Tibial artery (tissue), 4 donors: Measurements from ENCODE around the gene FKBP11.

Experiments
- DNase-seq, 2 donors: peaks; one replicate each; pipeline ENCODE4 v3.0.0-alpha.2; 2019
- H3K27ac ChIP-seq, 2 donors: fragments of 200-600 bp; sonication (generic) in 1 of 2; 1 replicate in 1 of 2; 2 replicates in 1 of 2; pipeline ENCODE4 v1.5.1; 2018 to 2019; ENCODE audit warnings: mild to moderate bottlenecking in 1 of 2
- H3K27me3 ChIP-seq, 2 donors: fragments of 200-600 bp; sonication (generic) in 1 of 2; one replicate each; pipeline versions ENCODE4 v1.5.1 to v1.6.0; 2016 to 2019
- H3K36me3 ChIP-seq, 3 donors: fragments of 200-600 bp; sonication (generic) in 2 of 3; one replicate each; pipeline ENCODE4 v1.5.1; 2016 to 2019; ENCODE audit warnings: mild to moderate bottlenecking in 2 of 3
- H3K4me1 ChIP-seq, 4 donors: fragments of 200-600 bp; sonication (generic) in 2 of 4; 1 replicate in 3 of 4; 2 replicates in 1 of 4; pipeline ENCODE4 v1.5.1; 2016 to 2019
- H3K4me3 ChIP-seq, 2 donors: fragments of 200-600 bp; sonication (generic) in 1 of 2; 1 replicate in 1 of 2; 2 replicates in 1 of 2; pipeline ENCODE4 v1.5.1; 2018 to 2019; ENCODE audit warnings: mild to moderate bottlenecking in 2 of 2
- H3K9me3 ChIP-seq, 3 donors: fragments of 200-600 bp; sonication (generic) in 1 of 3; one replicate each; pipeline ENCODE4 v1.5.1; 2016 to 2019
- CTCF ChIP-seq, 2 experiments: fragments of 200-600 bp in 1 of 2; fragments of 450-650 bp in 1 of 2; IDR thresholded peaks; one replicate each; pipeline ENCODE4 v1.5.1; 2017 to 2019; ENCODE audit warnings: antibody characterized with exemption in 2 of 2, mild to moderate bottlenecking in 1 of 2, moderate library complexity in 1 of 2
- intact Hi-C: fragments of 100-400 bp; cut with DNase I; formaldehyde crosslinking; loops from one replicate; pipeline ENCODE4 v1.15.0; 2023; ENCODE audit warnings: low total_unique reads

The FKBP11 gene

GRCh38 chr12:48958049-48958388 lies 32.7 kb upstream of the FKBP11 start:
- TF ChIP-seq CTCF (IDR thresholded peaks at IDR 0.05) = no peak
- DNase-seq = no peak
- Histone ChIP-seq H3K4me1 (peaks cover 0 to 19% (median 11%) of the 10 kb centered on the region in 4 donors), H3K36me3 (peaks cover 0 to 3% (median 0%) of the 10 kb centered on the region in 3 donors), H3K27me3 (peaks cover 0 to 3% of the 10 kb centered on the region in 2 donors), H3K9me3 (no peaks in the 10 kb centered on the region), H3K27ac (peak overlapping the region in 1 of 2 donors; percentile 82), H3K4me3 (peak overlapping the region; percentile 83 to 100)
- intact Hi-C loops = no loop called here

DNA sequence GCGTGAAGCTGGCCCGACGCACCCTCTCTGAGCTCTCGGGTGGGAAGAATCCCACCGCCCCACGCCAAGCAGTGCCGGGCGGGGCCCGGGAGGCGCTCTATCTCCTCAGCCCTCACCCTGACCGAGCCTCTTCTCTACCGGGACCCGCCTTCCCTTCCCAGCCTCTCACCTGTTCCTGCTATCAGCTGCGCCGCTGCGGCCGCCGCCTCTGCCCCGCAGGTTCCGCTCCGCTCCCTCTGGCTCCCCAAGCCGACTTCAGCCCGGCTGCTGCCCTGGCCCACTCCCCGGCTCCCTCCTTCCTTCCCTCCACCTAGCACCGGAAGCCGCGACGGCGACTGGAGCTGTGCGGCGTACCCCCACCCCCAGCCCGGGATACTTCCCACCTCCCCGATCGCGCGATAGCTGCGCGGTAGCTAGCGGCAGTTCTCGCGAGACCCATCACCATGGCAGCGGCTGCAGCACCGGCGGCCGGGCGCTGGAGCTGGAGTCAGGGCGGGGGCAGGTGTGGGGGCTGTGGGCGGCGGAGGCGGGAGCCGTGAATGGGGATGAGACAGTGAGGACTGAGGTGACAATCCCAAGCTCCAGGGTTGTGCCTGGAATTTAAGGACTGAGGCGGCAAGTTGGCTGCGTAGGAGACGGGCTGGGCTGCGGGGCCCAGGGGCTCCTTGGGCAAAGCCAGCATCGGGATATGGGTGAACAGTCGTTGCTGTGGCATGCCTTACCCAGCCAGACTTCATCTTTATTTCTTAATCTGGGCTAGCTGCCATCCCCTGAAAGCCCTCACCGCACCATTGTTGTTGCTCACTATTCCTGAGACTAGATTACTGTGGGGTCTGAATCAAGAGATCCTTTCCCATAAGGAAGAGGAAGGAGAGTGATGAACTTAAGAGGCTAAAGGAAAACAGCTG lies 32.1 kb upstream of the FKBP11 start, which contains the start of gene ARF3:
TSS of gene ARF3 (minus strand) at position 347 of the 908 bp plus-strand sequence. CDS start 16,392 bp downstream, outside the sequence.
- H3K4me1 ChIP-seq = peaks cover 0 to 19% (median 11%) of the 10 kb centered on the region in 4 donors
- peaks cover 0 to 3% of the 10 kb centered on the region in 2 donors for H3K27me3 ChIP-seq
- intact Hi-C loops = no loop called here
- peak within 1 kb of the TSS; percentile 83 to 100 for H3K4me3 ChIP-seq
- peak; percentile 91 to 96 for DNase-seq
- no peak for TF ChIP-seq CTCF (IDR thresholded peaks at IDR 0.05)
- H3K36me3 ChIP-seq = peaks cover 0 to 9% (median 0%) of the 10 kb centered on the region in 3 donors
- no peaks in the 10 kb centered on the region for H3K9me3 ChIP-seq
- H3K27ac ChIP-seq = peak within 1 kb of the TSS; percentile 82 to 86

DNA sequence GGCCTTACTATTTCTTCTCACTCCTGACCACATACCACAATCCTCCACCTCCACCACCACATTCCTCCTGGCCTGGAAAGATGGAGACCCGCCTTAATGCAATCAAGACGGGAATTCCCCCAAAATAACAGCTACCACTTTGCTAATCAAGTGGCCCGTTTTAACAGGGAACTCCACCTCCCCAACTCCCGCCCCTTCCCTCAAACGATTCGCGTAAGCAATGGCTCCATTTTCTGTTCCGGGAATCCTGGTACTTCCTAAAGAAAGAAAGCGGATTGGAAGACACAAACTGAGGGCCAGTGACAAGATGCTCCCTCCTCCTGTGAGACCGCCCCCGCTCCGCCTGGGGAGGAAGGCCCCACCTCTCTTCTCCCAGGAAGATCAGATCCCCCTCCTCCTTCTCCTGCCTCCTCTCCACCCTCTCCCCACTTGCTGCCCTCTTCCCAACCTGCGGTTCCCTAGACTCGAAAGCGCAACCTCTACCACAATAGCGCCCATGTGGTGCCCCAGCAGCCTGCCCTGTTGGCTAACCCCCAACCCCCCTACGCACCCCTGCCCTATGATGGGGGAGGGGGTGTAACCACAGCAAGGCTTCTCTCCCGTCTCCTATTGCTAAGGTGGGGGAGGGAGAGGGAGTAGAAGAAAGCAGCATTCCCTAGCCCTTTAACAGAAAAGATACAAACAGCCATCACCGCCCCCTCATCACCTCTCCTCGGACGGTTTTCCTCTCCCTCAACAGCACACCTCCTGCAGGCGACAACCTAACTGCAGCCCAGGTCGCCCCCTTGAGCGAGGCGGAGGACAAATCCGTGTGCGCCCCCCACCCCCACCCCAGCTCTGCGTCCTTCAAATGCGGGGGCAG lies 31.2 kb upstream of the FKBP11 start:
- Histone ChIP-seq H3K27ac (peak overlapping the region; percentile 82 to 86), H3K27me3 (peaks cover 0 to 3% of the 10 kb centered on the region in 2 donors), H3K9me3 (no peaks in the 10 kb centered on the region), H3K4me3 (peak overlapping the region; percentile 83 to 100), H3K36me3 (peaks cover 0 to 9% (median 0%) of the 10 kb centered on the region in 3 donors), H3K4me1 (peaks cover 0 to 19% (median 11%) of the 10 kb centered on the region in 4 donors)
- peak; percentile 90 to 93 for DNase-seq
- intact Hi-C loops = no loop called here
- no peak for TF ChIP-seq CTCF (IDR thresholded peaks at IDR 0.05)

- H3K27ac ChIP-seq = no peak overlapping the region
- intact Hi-C loops = no loop called here
- H3K36me3 ChIP-seq = peaks cover 0 to 9% (median 0%) of the 10 kb centered on the region in 3 donors
- no peak overlapping the region for H3K4me3 ChIP-seq
- TF ChIP-seq CTCF (IDR thresholded peaks at IDR 0.05) = no peak
- no peaks in the 10 kb centered on the region for H3K27me3 ChIP-seq
- no peak for DNase-seq
- peaks cover 0 to 19% (median 11%) of the 10 kb centered on the region in 4 donors for H3K4me1 ChIP-seq
- H3K9me3 ChIP-seq = no peaks in the 10 kb centered on the region
These were observed 29.7 kb upstream of the FKBP11 start for GRCh38 chr12:48954841-48955501.

DNA sequence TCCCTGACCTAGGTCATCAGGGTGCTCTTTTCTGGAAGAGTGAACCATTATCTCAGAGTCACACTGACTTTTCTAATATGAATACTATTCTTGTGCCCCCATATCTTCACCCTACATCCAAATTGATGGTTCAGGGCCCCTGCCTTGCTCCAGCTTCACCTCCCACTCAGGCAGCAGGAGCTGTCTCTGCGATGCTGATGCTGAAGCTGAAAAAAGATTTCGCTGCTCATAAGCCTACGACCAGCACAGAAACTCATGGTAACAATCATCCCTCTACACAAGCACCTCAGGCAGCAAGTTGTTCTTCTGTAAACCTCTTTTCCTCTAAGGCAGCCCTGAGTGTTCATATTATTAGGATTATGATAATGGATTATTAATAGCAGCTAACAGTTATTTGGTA lies 28.8 kb upstream of the FKBP11 start:
- DNase-seq = no peak
- Histone ChIP-seq H3K4me1 (peaks cover 0 to 19% (median 11%) of the 10 kb centered on the region in 4 donors), H3K4me3 (no peak overlapping the region), H3K36me3 (peaks cover 0 to 13% (median 0%) of the 10 kb centered on the region in 3 donors), H3K27ac (no peak overlapping the region), H3K27me3 (no peaks in the 10 kb centered on the region), H3K9me3 (no peaks in the 10 kb centered on the region)
- intact Hi-C loops = no loop called here
- no peak for TF ChIP-seq CTCF (IDR thresholded peaks at IDR 0.05)
